HG02884 (cell line): ENCODE data around the gene TP53BP2.
"Not testable (repeated sequence)": the region's sequence is repeated elsewhere in the genome, so short reads cannot be mapped to it uniquely, and the experiment has no call there.

ENCODE experiments used
- ATAC-seq: cut with Tn5 transposase; IDR thresholded peaks from one replicate; pipeline ENCODE4 v1.9.1; 2021; ENCODE audit warnings: mild to moderate bottlenecking, moderate library complexity; ENCODE audit not compliant: unreplicated experiment

The TP53BP2 gene

GRCh38 chr1:223831755-223832636, 13.8 kb downstream of the TP53BP2 start:
- ATAC-seq = no peak

GRCh38 chr1:223829678-223830077, 16.1 kb downstream of the TP53BP2 start:
- ATAC-seq = no peak

- no peak for ATAC-seq
Measured at GRCh38 chr1:223828162-223828848, 17.4 kb downstream of the TP53BP2 start.

GRCh38 chr1:223827193-223827663, 18.5 kb downstream of the TP53BP2 start:
- no peak for ATAC-seq

- no peak for ATAC-seq
Measured at GRCh38 chr1:223825767-223826748, 19.7 kb downstream of the TP53BP2 start.

- ATAC-seq = no peak
Measured at GRCh38 chr1:223824712-223825111, 21.0 kb downstream of the TP53BP2 start.

GRCh38 chr1:223824287-223824686, 21.5 kb downstream of the TP53BP2 start:
- ATAC-seq = no peak

GRCh38 chr1:223820971-223821370, 24.8 kb downstream of the TP53BP2 start:
- no peak for ATAC-seq

GRCh38 chr1:223820515-223820858, 25.3 kb downstream of the TP53BP2 start:
- ATAC-seq = no peak

GRCh38 chr1:223819730-223820514, 25.8 kb downstream of the TP53BP2 start:
- ATAC-seq = no peak

GRCh38 chr1:223817265-223817664, 28.5 kb downstream of the TP53BP2 start:
- not testable (repeated sequence) for ATAC-seq

- no peak for ATAC-seq
Measured at GRCh38 chr1:223815865-223816264, 29.9 kb downstream of the TP53BP2 start.

- ATAC-seq = no peak
Measured at GRCh38 chr1:223815020-223815853, 30.5 kb downstream of the TP53BP2 start.

GRCh38 chr1:223813645-223814044, 32.1 kb downstream of the TP53BP2 start:
- no peak for ATAC-seq

GRCh38 chr1:223811634-223812101, 34.1 kb downstream of the TP53BP2 start:
- no peak for ATAC-seq

- no peak for ATAC-seq
Measured at GRCh38 chr1:223810586-223810985, 35.2 kb downstream of the TP53BP2 start.

GRCh38 chr1:223809905-223810304, 35.8 kb downstream of the TP53BP2 start:
- ATAC-seq = not testable (repeated sequence)

- ATAC-seq = no peak
Measured at GRCh38 chr1:223803211-223803610, 42.5 kb downstream of the TP53BP2 start.

- no peak for ATAC-seq
Measured at GRCh38 chr1:223802602-223803001, 43.1 kb downstream of the TP53BP2 start.
